ENCODE measurements around the gene EGR1. TPM values are rescaled to one million over a fixed set of nuclear protein-coding genes. Genes with fewer than 3 reads are reported as not detected.

EGR1 gene
- total and polyA plus RNA-seq, 12 donors, result 4.3 to 221 (median 51.4) TPM

DNA sequence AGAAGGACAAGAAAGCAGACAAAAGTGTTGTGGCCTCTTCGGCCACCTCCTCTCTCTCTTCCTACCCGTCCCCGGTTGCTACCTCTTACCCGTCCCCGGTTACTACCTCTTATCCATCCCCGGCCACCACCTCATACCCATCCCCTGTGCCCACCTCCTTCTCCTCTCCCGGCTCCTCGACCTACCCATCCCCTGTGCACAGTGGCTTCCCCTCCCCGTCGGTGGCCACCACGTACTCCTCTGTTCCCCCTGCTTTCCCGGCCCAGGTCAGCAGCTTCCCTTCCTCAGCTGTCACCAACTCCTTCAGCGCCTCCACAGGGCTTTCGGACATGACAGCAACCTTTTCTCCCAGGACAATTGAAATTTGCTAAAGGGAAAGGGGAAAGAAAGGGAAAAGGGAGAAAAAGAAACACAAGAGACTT is 2.4 kb downstream of the EGR1 start:
- intact Hi-C loops (cut with DNase I), result no loop called here
- TF ChIP-seq, protein P1, sequence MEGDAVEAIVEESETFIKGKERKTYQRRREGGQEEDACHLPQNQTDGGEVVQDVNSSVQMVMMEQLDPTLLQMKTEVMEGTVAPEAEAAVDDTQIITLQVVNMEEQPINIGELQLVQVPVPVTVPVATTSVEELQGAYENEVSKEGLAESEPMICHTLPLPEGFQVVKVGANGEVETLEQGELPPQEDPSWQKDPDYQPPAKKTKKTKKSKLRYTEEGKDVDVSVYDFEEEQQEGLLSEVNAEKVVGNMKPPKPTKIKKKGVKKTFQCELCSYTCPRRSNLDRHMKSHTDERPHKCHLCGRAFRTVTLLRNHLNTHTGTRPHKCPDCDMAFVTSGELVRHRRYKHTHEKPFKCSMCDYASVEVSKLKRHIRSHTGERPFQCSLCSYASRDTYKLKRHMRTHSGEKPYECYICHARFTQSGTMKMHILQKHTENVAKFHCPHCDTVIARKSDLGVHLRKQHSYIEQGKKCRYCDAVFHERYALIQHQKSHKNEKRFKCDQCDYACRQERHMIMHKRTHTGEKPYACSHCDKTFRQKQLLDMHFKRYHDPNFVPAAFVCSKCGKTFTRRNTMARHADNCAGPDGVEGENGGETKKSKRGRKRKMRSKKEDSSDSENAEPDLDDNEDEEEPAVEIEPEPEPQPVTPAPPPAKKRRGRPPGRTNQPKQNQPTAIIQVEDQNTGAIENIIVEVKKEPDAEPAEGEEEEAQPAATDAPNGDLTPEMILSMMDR (IDR thresholded peaks at IDR 0.05), result peak in 1 of 6 experiments; percentile 1
- peak; percentile 32 to 69 for TF ChIP-seq POLR2A (IDR thresholded peaks at IDR 0.05)
- peak in 5 of 7 donors; percentile 33 to 67 (median 50) for DNase-seq
- 86 to 93% (median 88%) methylated on average over 14 of the region's 14 CpGs for WGBS, 4 donors
- Histone ChIP-seq H3K4me3 (peak overlapping the region in 1 of 4 donors; percentile 81), H3K36me3 (replicated peaks in 1 of 2) (no peaks in the 10 kb centered on the region), H3K27ac (no peak overlapping the region), H3K9me3 (replicated peaks in 1 of 3) (no peaks in the 10 kb centered on the region), H3K27me3 (no peaks in the 10 kb centered on the region), H3K4me1 (replicated peaks in 1 of 2) (peaks cover 4 to 14% of the 10 kb centered on the region in 2 donors)

DNA sequence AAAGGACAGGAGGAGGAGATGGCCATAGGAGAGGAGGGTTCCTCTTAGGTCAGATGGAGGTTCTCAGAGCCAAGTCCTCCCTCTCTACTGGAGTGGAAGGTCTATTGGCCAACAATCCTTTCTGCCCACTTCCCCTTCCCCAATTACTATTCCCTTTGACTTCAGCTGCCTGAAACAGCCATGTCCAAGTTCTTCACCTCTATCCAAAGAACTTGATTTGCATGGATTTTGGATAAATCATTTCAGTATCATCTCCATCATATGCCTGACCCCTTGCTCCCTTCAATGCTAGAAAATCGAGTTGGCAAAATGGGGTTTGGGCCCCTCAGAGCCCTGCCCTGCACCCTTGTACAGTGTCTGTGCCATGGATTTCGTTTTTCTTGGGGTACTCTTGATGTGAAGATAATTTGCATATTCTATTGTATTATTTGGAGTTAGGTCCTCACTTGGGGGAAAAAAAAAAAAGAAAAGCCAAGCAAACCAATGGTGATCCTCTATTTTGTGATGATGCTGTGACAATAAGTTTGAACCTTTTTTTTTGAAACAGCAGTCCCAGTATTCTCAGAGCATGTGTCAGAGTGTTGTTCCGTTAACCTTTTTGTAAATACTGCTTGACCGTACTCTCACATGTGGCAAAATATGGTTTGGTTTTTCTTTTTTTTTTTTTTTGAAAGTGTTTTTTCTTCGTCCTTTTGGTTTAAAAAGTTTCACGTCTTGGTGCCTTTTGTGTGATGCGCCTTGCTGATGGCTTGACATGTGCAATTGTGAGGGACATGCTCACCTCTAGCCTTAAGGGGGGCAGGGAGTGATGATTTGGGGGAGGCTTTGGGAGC is 3.1 kb downstream of the EGR1 start:
- H3K9me3 ChIP-seq (replicated peaks in 1 of 3), result no peaks in the 10 kb centered on the region
- no peaks in the 10 kb centered on the region for H3K36me3 ChIP-seq (replicated peaks in 1 of 2)
- DNase-seq, result peak in 1 of 7 donors; percentile 33
- 89 to 95% (median 92%) methylated on average over 7 of the region's 7 CpGs for whole genome bisulfite sequencing, 4 donors
- peak overlapping the region in 1 of 4 donors; percentile 81 for H3K4me3 ChIP-seq
- H3K27me3 ChIP-seq, result no peaks in the 10 kb centered on the region
- peaks cover 4 to 8% of the 10 kb centered on the region in 2 donors for H3K4me1 ChIP-seq (replicated peaks in 1 of 2)
- TF ChIP-seq, protein P1 (IDR thresholded peaks at IDR 0.05), result peak in 1 of 6 experiments; percentile 1
- no peak for TF ChIP-seq POLR2A (IDR thresholded peaks at IDR 0.05)
- intact Hi-C loops (cut with DNase I), result no loop called here
- no peak overlapping the region for H3K27ac ChIP-seq

DNA sequence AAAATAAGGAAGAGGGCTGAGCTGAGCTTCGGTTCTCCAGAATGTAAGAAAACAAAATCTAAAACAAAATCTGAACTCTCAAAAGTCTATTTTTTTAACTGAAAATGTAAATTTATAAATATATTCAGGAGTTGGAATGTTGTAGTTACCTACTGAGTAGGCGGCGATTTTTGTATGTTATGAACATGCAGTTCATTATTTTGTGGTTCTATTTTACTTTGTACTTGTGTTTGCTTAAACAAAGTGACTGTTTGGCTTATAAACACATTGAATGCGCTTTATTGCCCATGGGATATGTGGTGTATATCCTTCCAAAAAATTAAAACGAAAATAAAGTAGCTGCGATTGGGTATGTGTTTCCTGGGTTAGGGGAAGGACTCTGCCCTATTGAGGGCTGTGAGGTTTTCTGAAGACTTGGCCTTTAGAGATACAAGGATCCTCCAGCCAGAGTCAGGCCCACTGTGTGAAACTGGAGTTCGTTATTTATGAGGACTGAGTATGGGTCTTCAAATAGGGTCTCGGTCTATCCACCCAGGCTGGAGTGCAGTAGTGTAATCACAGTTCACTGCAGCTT is 3.8 kb downstream of the EGR1 start:
- Histone ChIP-seq H3K9me3 (replicated peaks in 1 of 3) (no peaks in the 10 kb centered on the region), H3K4me1 (replicated peaks in 1 of 2) (peaks cover 4 to 6% of the 10 kb centered on the region in 2 donors), H3K4me3 (no peak overlapping the region), H3K27me3 (no peaks in the 10 kb centered on the region), H3K27ac (peak overlapping the region in 1 of 5 donors; percentile 3), H3K36me3 (replicated peaks in 1 of 2) (no peaks in the 10 kb centered on the region)
- intact Hi-C loops (cut with DNase I), result no loop called here
- DNase-seq, result no peak
- 91 to 93% (median 92%) methylated on average over 8 of the region's 8 CpGs for WGBS, 4 donors
- no peak for TF ChIP-seq POLR2A (IDR thresholded peaks at IDR 0.05)
- TF ChIP-seq, protein P1 (IDR thresholded peaks at IDR 0.05), result no peak

DNA sequence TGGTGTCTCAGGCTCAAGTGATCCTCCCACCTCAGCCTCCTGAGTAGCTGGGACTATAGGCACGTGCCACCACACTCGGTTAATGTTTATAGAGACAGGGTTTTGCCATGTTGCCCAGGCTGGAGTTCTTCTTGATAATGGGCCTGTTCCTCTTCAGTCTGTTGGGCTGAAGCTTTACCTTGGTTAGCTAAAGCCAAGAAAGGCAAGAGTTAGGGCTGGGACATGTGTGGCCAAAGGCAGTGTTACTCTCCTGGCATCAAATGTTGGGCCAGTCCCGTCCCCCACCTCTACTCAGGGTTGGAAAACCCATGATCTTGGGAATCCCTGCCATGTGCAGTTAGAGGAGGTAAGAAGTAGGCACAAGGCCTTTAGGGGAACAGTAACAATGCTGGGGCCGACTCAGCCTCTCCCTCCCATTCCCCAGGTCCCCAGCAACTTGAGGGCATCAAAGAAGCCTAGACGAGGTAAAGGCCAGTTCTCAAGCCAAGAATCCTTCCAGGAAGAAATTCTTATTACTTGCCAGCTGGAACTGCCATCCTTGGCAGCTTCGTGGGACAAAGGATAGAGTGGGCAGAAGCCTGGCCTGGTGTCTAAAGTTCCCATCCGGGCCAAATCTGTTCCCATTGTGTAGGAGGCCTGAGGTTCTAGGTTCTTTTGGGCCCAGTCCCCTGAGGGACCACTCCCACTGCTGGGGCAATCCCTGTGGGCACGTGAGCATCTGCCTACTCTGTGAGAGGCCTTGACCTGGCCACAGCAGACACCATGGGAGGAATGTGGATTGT is 4.5 kb downstream of the EGR1 start:
- DNase-seq, result peak in 5 of 7 donors; percentile 39 to 86 (median 57)
- no peaks in the 10 kb centered on the region for H3K27me3 ChIP-seq
- H3K9me3 ChIP-seq (replicated peaks in 1 of 3), result no peaks in the 10 kb centered on the region
- peak overlapping the region in 1 of 5 donors; percentile 3 for H3K27ac ChIP-seq
- intact Hi-C loops (cut with DNase I), result no loop called here
- no peak overlapping the region for H3K4me3 ChIP-seq
- TF ChIP-seq, protein P1 (IDR thresholded peaks at IDR 0.05), result no peak
- TF ChIP-seq POLR2A (IDR thresholded peaks at IDR 0.05), result peak; percentile 44 to 77
- H3K36me3 ChIP-seq (replicated peaks in 1 of 2), result no peaks in the 10 kb centered on the region
- peaks cover 4 to 6% of the 10 kb centered on the region in 2 donors for H3K4me1 ChIP-seq (replicated peaks in 1 of 2)
- WGBS, 4 donors, result 71 to 82% (median 80%) methylated on average over 8 of the region's 8 CpGs

Measured in adrenal gland (tissue), 12 donors.